NCI-H524 (cell line): ENCODE data around the gene CDK14.

Source experiments
- DNase-seq, 2 experiments: peaks; one replicate each; lab custom pipeline; 2025; lab: John Stamatoyannopoulos, UW

CDK14 gene

GRCh38 chr7:90595801-90596670, at the start of gene CDK14:
TSS of gene CDK14 (plus strand) at chr7:90596321. CDS start at chr7:90596628, 307 bp downstream.
- peak in 1 of 2 experiments; percentile 51 for DNase-seq

GRCh38 chr7:90551036-90551435, 45.1 kb upstream of the CDK14 start:
- no peak for DNase-seq

GRCh38 chr7:90552521-90552920, 43.6 kb upstream of the CDK14 start:
- peak in 1 of 2 experiments; percentile 11 for DNase-seq

- DNase-seq = no peak
Measured at GRCh38 chr7:90560730-90561129, 35.4 kb upstream of the CDK14 start.

GRCh38 chr7:90563286-90563685, 32.8 kb upstream of the CDK14 start:
- no peak for DNase-seq

- DNase-seq = no peak
Measured at GRCh38 chr7:90564455-90564854, 31.7 kb upstream of the CDK14 start.

GRCh38 chr7:90568213-90568612, 27.9 kb upstream of the CDK14 start:
- no peak for DNase-seq

GRCh38 chr7:90569368-90569767, 26.8 kb upstream of the CDK14 start:
- no peak for DNase-seq

GRCh38 chr7:90570373-90570959, 25.7 kb upstream of the CDK14 start:
- no peak for DNase-seq

- no peak for DNase-seq
Measured at GRCh38 chr7:90574146-90574819, 21.8 kb upstream of the CDK14 start.

- DNase-seq = no peak
Measured at GRCh38 chr7:90574820-90575187, 21.3 kb upstream of the CDK14 start.

GRCh38 chr7:90579181-90579688, 16.9 kb upstream of the CDK14 start:
- no peak for DNase-seq

- no peak for DNase-seq
Measured at GRCh38 chr7:90580051-90580450, 16.1 kb upstream of the CDK14 start.

- no peak for DNase-seq
Measured at GRCh38 chr7:90582164-90582563, 14.0 kb upstream of the CDK14 start.

- no peak for DNase-seq
Measured at GRCh38 chr7:90584378-90584777, 11.7 kb upstream of the CDK14 start.

- DNase-seq = no peak
Measured at GRCh38 chr7:90586091-90586490, 10.0 kb upstream of the CDK14 start.

- DNase-seq = no peak
Measured at GRCh38 chr7:90587766-90588165, 8.4 kb upstream of the CDK14 start.

GRCh38 chr7:90592033-90592432, 4.1 kb upstream of the CDK14 start:
- no peak for DNase-seq

GRCh38 chr7:90593205-90593604, 2.9 kb upstream of the CDK14 start:
- DNase-seq = no peak

- no peak for DNase-seq
Measured at GRCh38 chr7:90594751-90595317, 1.3 kb upstream of the CDK14 start.

GRCh38 chr7:90595342-90595800, 750 bp upstream of the CDK14 start:
- peak in 1 of 2 experiments; percentile 16 for DNase-seq
